HG03064 (cell line): ENCODE measurements around the gene PCDHA13.
"Not testable (repeated sequence)": the region's sequence is repeated elsewhere in the genome, so short reads cannot be mapped to it uniquely, and the experiment has no call there.

ENCODE experiments used
- ATAC-seq: cut with Tn5 transposase; IDR thresholded peaks from one replicate; pipeline ENCODE4 v1.9.1; 2021; ENCODE audit warnings: low read depth; ENCODE audit not compliant: unreplicated experiment

The PCDHA13 gene

GRCh38 chr5:140881889-140882590, at the start of gene PCDHA13:
PCDHA13 (plus strand) TSS chr5:140882124; CDS start chr5:140882269, 145 bp downstream.
- no peak for ATAC-seq

- ATAC-seq: no peak
These were observed 47.9 kb upstream of the PCDHA13 start, which contains the start of gene PCDHA7 for GRCh38 chr5:140833993-140834392. PCDHA7 (plus strand) TSS chr5:140834269; CDS start chr5:140834384, 115 bp downstream.

GRCh38 chr5:140834439-140835008, 47.4 kb upstream of the PCDHA13 start:
- ATAC-seq: not testable (repeated sequence)

GRCh38 chr5:140835622-140836510, 46.1 kb upstream of the PCDHA13 start:
- no peak for ATAC-seq

GRCh38 chr5:140840978-140841962, 40.7 kb upstream of the PCDHA13 start, which contains the start of gene PCDHA8:
PCDHA8 (plus strand) TSS chr5:140841187; CDS start chr5:140841322, 135 bp downstream.
- ATAC-seq: no peak

- no peak for ATAC-seq
These were observed 38.9 kb upstream of the PCDHA13 start for GRCh38 chr5:140842798-140843733.

- ATAC-seq: not testable (repeated sequence)
These were observed 33.5 kb upstream of the PCDHA13 start, which contains the start of gene PCDHA9 for GRCh38 chr5:140848139-140849102. PCDHA9 (plus strand) TSS chr5:140848382; CDS start chr5:140848496, 114 bp downstream.

GRCh38 chr5:140849831-140850634, 31.9 kb upstream of the PCDHA13 start:
- ATAC-seq: not testable (repeated sequence)

- ATAC-seq: no peak
These were observed 25.9 kb upstream of the PCDHA13 start, which contains the start of gene PCDHA10 for GRCh38 chr5:140855772-140856674. PCDHA10 (plus strand) TSS chr5:140855897; CDS start chr5:140856049, 152 bp downstream.

GRCh38 chr5:140857177-140857986, 24.5 kb upstream of the PCDHA13 start:
- no peak for ATAC-seq

GRCh38 chr5:140857987-140858240, 24.0 kb upstream of the PCDHA13 start:
- ATAC-seq: no peak

- ATAC-seq: no peak
These were observed 19.3 kb upstream of the PCDHA13 start for GRCh38 chr5:140862441-140863295.

GRCh38 chr5:140868721-140869554, 13.0 kb upstream of the PCDHA13 start, which contains the start of gene PCDHA11:
PCDHA11 (plus strand) TSS chr5:140868957; CDS start chr5:140869104, 147 bp downstream.
- no peak for ATAC-seq
